ENCODE results near the gene CDH4.

Gene CDH4

DNA sequence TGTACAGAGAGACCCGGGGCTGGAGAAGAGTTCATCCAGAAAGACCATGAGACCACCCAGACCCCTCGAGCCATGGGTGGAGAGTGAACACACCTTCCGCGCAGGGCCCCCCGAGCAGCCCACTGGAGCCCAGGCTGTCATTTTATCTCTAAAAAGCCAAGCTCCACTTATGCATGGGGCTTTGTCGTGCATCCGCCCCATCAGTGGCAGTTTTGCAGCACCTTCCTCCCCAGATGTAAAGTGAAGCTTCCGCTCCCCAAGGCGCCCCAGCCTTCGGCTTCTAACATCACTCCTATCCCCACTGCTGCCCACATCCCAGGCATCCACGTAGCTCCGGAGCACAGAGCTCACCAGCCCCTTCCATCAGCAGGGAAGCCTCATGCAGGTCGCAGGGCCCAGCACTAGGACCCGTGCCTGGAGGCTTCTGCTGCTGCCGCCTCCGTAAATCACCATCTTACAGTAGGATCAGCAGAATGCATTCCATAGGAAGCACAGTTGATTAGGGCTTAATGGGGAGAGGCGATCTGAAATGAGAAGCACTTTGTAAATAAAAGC lies 512.5 kb downstream of the CDH4 start:
- TF ChIP-seq, protein P1, sequence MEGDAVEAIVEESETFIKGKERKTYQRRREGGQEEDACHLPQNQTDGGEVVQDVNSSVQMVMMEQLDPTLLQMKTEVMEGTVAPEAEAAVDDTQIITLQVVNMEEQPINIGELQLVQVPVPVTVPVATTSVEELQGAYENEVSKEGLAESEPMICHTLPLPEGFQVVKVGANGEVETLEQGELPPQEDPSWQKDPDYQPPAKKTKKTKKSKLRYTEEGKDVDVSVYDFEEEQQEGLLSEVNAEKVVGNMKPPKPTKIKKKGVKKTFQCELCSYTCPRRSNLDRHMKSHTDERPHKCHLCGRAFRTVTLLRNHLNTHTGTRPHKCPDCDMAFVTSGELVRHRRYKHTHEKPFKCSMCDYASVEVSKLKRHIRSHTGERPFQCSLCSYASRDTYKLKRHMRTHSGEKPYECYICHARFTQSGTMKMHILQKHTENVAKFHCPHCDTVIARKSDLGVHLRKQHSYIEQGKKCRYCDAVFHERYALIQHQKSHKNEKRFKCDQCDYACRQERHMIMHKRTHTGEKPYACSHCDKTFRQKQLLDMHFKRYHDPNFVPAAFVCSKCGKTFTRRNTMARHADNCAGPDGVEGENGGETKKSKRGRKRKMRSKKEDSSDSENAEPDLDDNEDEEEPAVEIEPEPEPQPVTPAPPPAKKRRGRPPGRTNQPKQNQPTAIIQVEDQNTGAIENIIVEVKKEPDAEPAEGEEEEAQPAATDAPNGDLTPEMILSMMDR (IDR thresholded peaks at IDR 0.05; ENCODE audit: borderline replicate concordance, control extremely low read depth, extremely low read depth, insufficient read depth, missing control alignments), result no peak
- no peak for DNase-seq (ENCODE audit: low spot score)
- in situ Hi-C loops (cut with MboI; ENCODE audit: low sequenced_read_pairs, unreplicated experiment), result no loop called here

DNA sequence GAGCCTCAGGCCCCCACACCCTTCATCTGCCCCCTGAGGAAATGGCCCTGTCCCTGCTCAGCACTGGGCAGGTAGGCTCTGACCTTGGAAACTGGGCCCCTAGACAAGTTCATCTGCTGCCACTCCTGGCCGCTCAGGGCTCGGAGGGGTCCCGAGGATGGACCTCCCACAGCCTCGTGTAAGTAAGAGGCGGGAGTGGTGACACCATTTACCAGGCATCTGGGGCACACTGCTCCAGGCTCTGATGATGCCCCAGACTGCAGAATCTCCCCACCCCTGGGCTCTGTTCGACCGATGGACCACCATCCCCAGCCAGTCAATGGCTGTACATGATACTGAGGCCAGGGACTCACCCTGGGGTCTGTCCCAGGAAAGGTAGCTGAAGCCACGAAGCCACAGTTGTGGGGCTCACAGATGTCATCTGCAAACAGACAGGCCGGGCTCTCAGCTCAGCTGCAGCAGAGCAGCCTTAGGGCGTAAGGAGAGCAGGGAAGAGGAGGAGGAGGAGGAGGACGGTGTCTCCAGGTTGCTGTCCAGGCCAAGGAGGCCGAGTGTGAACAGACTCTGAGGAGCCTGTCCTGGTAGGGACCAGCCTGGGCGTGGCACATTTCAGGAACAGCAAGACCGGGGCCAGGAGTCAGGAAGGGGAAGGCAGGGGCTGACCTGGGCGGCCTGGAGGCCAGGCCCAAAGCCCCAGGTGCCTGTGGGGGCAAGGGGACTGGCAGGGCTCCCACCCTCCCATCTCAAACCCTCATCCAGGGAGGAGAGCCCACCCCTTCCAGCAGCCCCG lies 513.2 kb downstream of the CDH4 start:
- in situ Hi-C loops (cut with MboI; ENCODE audit: low sequenced_read_pairs, unreplicated experiment), result no loop called here
- no peak for DNase-seq (ENCODE audit: low spot score)
- TF ChIP-seq, protein P1 (IDR thresholded peaks at IDR 0.05; ENCODE audit: borderline replicate concordance, control extremely low read depth, extremely low read depth, insufficient read depth, missing control alignments), result no peak

DNA sequence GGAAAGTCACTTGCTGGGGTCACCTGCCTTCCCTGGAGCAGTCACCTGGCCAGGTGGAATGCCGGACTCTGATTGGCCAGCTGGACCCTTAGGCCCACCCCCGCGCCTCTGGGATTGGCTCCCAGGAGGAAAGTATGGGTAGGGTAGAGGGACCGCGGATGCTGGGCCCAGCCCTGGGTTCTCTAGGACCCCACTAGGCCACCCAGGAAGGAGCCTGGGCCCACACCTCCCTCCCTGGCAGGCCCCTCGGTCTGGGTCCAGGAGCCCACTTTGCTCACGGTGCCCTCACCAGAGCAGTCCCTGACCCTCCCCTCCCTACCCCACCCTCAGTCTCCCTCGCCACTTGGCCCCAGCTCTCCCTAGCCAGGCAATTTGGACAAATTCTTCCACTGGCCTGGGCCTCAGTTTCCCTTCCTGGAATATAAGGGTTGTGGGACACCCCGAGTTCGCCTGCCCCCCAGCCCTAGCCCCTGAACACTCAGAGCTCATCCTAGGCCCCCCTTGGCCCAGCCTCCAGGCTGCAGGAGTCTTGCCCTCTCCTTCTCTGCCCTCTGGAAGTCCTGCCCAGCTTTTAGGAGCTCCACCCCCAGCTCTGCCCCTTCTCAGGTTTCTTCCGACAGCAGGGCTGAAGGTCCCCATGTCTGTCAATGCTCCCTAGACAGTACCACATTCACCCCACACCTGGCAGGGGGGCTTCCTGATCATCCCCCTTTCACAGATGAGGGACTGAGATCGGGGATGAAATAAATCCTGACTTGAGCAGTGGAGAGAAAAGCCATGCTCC lies 514.0 kb downstream of the CDH4 start:
- in situ Hi-C loops (cut with MboI; ENCODE audit: low sequenced_read_pairs, unreplicated experiment), result no loop called here
- TF ChIP-seq, protein P1 (IDR thresholded peaks at IDR 0.05; ENCODE audit: borderline replicate concordance, control extremely low read depth, extremely low read depth, insufficient read depth, missing control alignments), result no peak
- DNase-seq (ENCODE audit: low spot score), result no peak

DNA sequence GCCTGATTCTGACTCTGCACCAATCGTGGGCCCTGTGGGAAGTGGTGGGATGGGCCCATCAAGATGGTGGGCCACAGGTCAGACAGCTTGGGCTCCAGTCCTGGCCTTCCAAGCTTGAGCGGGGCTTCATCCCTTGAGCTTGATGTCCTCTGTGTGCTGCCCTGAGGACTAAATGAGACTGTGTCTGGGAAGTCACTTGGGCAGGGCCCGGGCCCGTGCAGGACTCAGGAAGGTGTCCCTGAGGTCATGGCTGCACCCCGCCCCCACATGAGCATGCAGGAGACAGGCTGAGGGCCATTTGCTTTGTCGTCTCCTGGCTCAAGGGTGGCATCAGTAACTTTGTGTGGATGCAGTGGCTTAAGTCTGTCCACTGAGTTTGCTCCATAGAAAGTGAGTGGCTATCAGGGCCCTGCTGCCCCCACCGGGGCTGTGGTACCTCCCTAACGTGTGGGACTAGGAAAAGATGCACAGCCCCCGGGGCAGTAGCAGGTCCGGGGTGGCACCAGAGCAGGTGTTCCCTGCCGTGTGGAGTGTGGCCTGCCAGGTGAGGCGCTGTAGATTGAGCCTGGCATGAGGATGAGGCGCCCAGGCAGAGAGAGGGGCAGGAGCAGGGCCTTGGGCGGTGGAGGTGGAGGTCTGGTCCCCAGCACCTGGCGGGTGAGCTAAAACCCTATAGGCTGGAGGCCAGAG lies 515.0 kb downstream of the CDH4 start:
- DNase-seq (ENCODE audit: low spot score), result no peak
- in situ Hi-C loops (cut with MboI; ENCODE audit: low sequenced_read_pairs, unreplicated experiment), result no loop called here
- TF ChIP-seq, protein P1 (IDR thresholded peaks at IDR 0.05; ENCODE audit: borderline replicate concordance, control extremely low read depth, extremely low read depth, insufficient read depth, missing control alignments), result no peak

DNA sequence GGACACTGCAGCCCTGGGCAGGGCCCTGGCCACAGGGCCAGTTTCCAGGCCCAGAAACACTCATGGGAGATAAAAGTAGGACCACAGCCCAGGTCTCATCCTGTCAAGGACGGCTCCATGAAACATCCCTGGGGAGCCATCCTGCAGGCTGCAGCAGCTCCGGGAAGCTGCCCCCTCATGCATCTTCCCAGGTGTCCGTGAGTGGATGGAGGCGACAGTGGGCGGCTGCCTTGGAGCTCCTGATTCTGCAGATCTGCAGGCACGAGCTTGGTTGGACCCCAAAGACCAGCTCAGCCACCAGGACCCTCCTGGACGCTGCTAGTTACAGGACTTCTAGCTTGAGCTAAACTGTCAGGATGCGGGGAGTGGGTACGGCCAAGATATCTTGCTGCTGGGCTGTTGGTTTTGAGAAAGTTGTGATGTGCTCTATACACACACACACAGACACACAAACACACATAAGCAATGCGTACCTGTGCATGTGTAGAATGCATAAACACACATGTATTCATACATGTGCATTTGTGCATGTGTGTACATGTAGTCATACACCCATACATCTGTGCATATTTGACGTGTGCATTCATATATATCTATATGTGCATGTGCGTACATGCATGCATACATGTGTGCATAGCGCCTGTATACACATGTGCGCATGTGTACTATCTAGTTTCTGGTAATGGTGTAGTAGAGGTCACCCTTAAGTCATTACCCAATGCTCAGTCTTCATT lies 515.9 kb downstream of the CDH4 start:
- DNase-seq (ENCODE audit: low spot score), result no peak

More for the DNA sequence above, 515.9 kb downstream of the CDH4 start:
- TF ChIP-seq, protein P1 (IDR thresholded peaks at IDR 0.05; ENCODE audit: borderline replicate concordance, control extremely low read depth, extremely low read depth, insufficient read depth, missing control alignments), result no peak
- in situ Hi-C loops (cut with MboI; ENCODE audit: low sequenced_read_pairs, unreplicated experiment), result no loop called here
